Endothelial cell of umbilical vein (primary cell): ENCODE results near the gene TESK1. TPM values are rescaled to one million over a fixed set of nuclear protein-coding genes. Genes with fewer than 3 reads are reported as not detected.

Source experiments
- BruUV-seq: library from RNA; stranded (reverse); fragments of 400-500 nt; replicated peaks from 2 replicates; lab custom pipeline; 2021; lab: Mats Ljungman, UMichigan
- CTCF ChIA-PET: fragments of 300-600, 350-600 bp; sonication (Branson Sonifier 250); formaldehyde crosslinking; loops from one replicate; lab custom pipeline; 2021; ENCODE audit warnings: antibody characterized with exemption, inconsistent platforms; lab: Charles Lee
- POLR2A ChIA-PET: fragments of 300-600, 350-600 bp; sonication (Branson Sonifier 250); formaldehyde crosslinking; loops from one replicate; lab custom pipeline; 2021; ENCODE audit warnings: antibody characterized with exemption, inconsistent platforms; lab: Charles Lee
- DNase-seq: peaks from one replicate; pipeline ENCODE4 v3.0.0-alpha.2; 2011; ENCODE audit warnings: low read depth, low spot score
- FAIRE-seq: peaks from 2 replicates; lab custom pipeline; 2011; peaks lifted over from hg19 to GRCh38; lab: Jason Lieb, UNC
- H2AFZ ChIP-seq: 2 replicates; pipeline ENCODE4 v1.6.0; 2012; ENCODE audit warnings: low read depth, low read length, control low read depth, inconsistent platforms
- H3K27ac ChIP-seq: 2 replicates; pipeline ENCODE4 v1.5.1; 2011; ENCODE audit warnings: low read depth, mild to moderate bottlenecking, control low read depth, low read length, moderate library complexity; ENCODE audit not compliant: insufficient read depth
- H3K27me3 ChIP-seq, 2 experiments: 2 replicates each; pipeline versions ENCODE4 v1.6.0 to v1.6.1; 2011; ENCODE audit warnings: low read length in 2 of 2, mixed read lengths in 1 of 2; ENCODE audit not compliant: control insufficient read depth in 2 of 2, insufficient read depth in 2 of 2
- H3K36me3 ChIP-seq, 2 experiments: 2 replicates in 1 of 2; 3 replicates in 1 of 2; pipeline ENCODE4 v1.5.1; 2011; ENCODE audit warnings: low read length in 2 of 2, mild to moderate bottlenecking in 1 of 2, moderate library complexity in 1 of 2; ENCODE audit not compliant: control insufficient read depth in 2 of 2, insufficient read depth in 2 of 2; ENCODE audit errors: extremely low read depth in 1 of 2
- H3K4me1 ChIP-seq: 3 replicates; pipeline ENCODE4 v1.5.1; 2011; ENCODE audit warnings: mild to moderate bottlenecking, low read length; ENCODE audit not compliant: control insufficient read depth, insufficient read depth; ENCODE audit errors: extremely low read depth
- H3K4me2 ChIP-seq: 2 replicates; pipeline ENCODE4 v1.6.1; 2011; ENCODE audit warnings: low read length, control low read depth, mixed read lengths; ENCODE audit not compliant: insufficient read depth
- H3K4me3 ChIP-seq, 3 experiments: fragments of 200-600 bp in 1 of 3; sonication (generic), shearing (Covaris generic) in 1 of 3; replicated peaks in 1 of 3; 2 replicates each; pipeline ENCODE4 v1.5.1; 2011 to 2016; ENCODE audit warnings: control low read depth in 3 of 3, low read length in 3 of 3, mild to moderate bottlenecking in 2 of 3, inconsistent platforms in 1 of 3, low read depth in 1 of 3, moderate library complexity in 1 of 3; ENCODE audit not compliant: insufficient read depth in 1 of 3
- H3K79me2 ChIP-seq: 2 replicates; pipeline ENCODE4 v1.6.0; 2012; ENCODE audit warnings: low read length, inconsistent platforms; ENCODE audit not compliant: control insufficient read depth, insufficient read depth
- H3K9ac ChIP-seq: replicated peaks from 2 replicates; pipeline ENCODE3; 2011; ENCODE audit warnings: low read length, control low read depth; ENCODE audit not compliant: insufficient read depth; ENCODE audit errors: extremely low read depth
- H3K9me1 ChIP-seq: replicated peaks from 3 replicates; pipeline ENCODE4 v1.6.0; 2011; ENCODE audit warnings: mild to moderate bottlenecking, low read length; ENCODE audit not compliant: control insufficient read depth, insufficient read depth; ENCODE audit errors: extremely low read depth
- H3K9me3 ChIP-seq: replicated peaks from 2 replicates; pipeline ENCODE4 v1.5.1; 2012; ENCODE audit warnings: low read length, inconsistent platforms; ENCODE audit not compliant: control insufficient read depth, insufficient read depth
- H4K20me1 ChIP-seq: replicated peaks from 2 replicates; pipeline ENCODE3; 2011; ENCODE audit warnings: mild to moderate bottlenecking, low read length; ENCODE audit not compliant: control insufficient read depth, insufficient read depth; ENCODE audit errors: extremely low read depth
- EZH2 ChIP-seq: IDR thresholded peaks from 2 replicates; pipeline ENCODE4 v1.6.1; 2012; ENCODE audit warnings: borderline replicate concordance, low read depth, mild to moderate bottlenecking, moderate library complexity, low read length, inconsistent platforms; ENCODE audit not compliant: severe bottlenecking
- FOS ChIP-seq: IDR thresholded peaks from 2 replicates; pipeline ENCODE4 v1.6.1; 2011; ENCODE audit warnings: mild to moderate bottlenecking, low read length, moderate library complexity, borderline replicate concordance; ENCODE audit not compliant: insufficient read depth
- GATA2 ChIP-seq: IDR thresholded peaks from 2 replicates; pipeline ENCODE4 v1.7.0; 2011; ENCODE audit warnings: low read depth, mild to moderate bottlenecking, moderate library complexity, mixed read lengths, low read length; ENCODE audit not compliant: insufficient read length, insufficient read depth
- JUN ChIP-seq: IDR thresholded peaks from 2 replicates; pipeline ENCODE4 v1.6.1; 2011; ENCODE audit warnings: borderline replicate concordance, low read depth; ENCODE audit not compliant: insufficient read length, insufficient read depth
- MYC ChIP-seq: IDR thresholded peaks from one replicate; pipeline ENCODE4 v1.6.1; 2011; ENCODE audit warnings: mild to moderate bottlenecking, low read depth, low read length
- POLR2A ChIP-seq: IDR thresholded peaks from 2 replicates; pipeline ENCODE4 v1.6.1; 2012; ENCODE audit warnings: low read depth, mild to moderate bottlenecking, control low read depth, low read length
- POLR2AphosphoS5 ChIP-seq: IDR thresholded peaks from 2 replicates; pipeline ENCODE4 v1.6.1; 2012; ENCODE audit warnings: low read depth, mild to moderate bottlenecking, control low read depth, low read length, moderate library complexity; ENCODE audit not compliant: insufficient read depth
- dilution Hi-C: fragments of 300-500 bp; cut with MboI; formaldehyde crosslinking; loops from one replicate; pipeline ENCODE4 v1.15.0; 2019; ENCODE audit warnings: low sequenced_read_pairs; ENCODE audit not compliant: extremely low pct_ligation_motif_present
- intact Hi-C: fragments of 100-400 bp; cut with micrococcal nuclease; formaldehyde crosslinking; loops from one replicate; pipeline ENCODE4 v1.10.0; 2022
- polyA plus RNA-seq, 4 experiments: library from polyadenylated mRNA; depleted of rRNA in 3 of 4; stranded (reverse) in 3 of 4; unstranded in 1 of 4; fragments of >200 nt; gene quantifications; 2 replicates each; pipeline versions ENCODE4 v1.2.1 to v1.2.3, GENCODE V29; 2011 to 2012; ENCODE audit warnings: missing spikeins in 1 of 4
- total RNA-seq: library from RNA; stranded (reverse); gene quantifications from 2 replicates; pipeline ENCODE4 v1.2.3, GENCODE V29; 2021
- TF ChIP-seq, protein P1 (sequence below): IDR thresholded peaks from 2 replicates; pipeline ENCODE4 v1.6.1; 2011; ENCODE audit not compliant: insufficient read depth, insufficient read length
- TF ChIP-seq, protein P2 (sequence below), 2 donors: IDR thresholded peaks; 1 replicate in 1 of 2; 2 replicates in 1 of 2; pipeline ENCODE4 v1.5.1; 2011; ENCODE audit warnings: low read length in 2 of 2, mild to moderate bottlenecking in 2 of 2, moderate library complexity in 2 of 2, control low read depth in 1 of 2, inconsistent platforms in 1 of 2, low read depth in 1 of 2; ENCODE audit not compliant: insufficient read depth in 1 of 2; ENCODE audit errors: extremely low read depth in 1 of 2

The TESK1 gene
- total and polyA plus RNA-seq, 2 donors (not counting 3 experiments of a cell fraction or from before 2014, with no cell fraction given) = 25.3 to 26.4 TPM

DNA sequence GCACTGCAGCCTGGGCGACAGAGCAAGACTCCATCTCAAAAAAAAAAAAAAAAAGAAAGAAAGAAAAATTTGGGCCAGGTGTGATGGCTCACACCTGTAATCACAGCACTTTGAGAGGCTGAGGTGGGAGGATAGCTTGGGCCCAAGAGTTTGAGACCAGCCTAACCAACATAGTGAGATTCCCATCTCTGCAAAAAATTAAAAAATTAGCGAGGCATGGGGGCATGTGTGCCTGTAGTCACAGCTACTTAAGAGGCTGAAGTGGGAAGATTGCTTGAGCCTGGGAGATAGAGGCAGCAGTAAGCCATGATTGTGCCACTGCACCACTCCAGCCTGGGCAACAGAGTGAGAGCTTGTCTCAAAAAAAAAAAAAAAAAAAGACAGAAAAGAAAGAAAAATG, 48.5 kb downstream of the TESK1 start:
- no peak overlapping the region for H3K4me3 ChIP-seq
- intact Hi-C loops (no loop called here), dilution Hi-C loops (no loop called here)
- ChIA-PET CTCF (interaction anchor here (1.5 kb wide), 1 partner anchor 43 kb away, joined by 3 read pairs; no protein-coding TSS in a partner anchor), POLR2A (no interaction called here)
- no peaks in the 10 kb centered on the region for H3K4me1 ChIP-seq
- no peaks in the 10 kb centered on the region for H3K36me3 ChIP-seq
- no TSS peak for BruUV-seq
- no peaks in the 10 kb centered on the region for H3K79me2 ChIP-seq
- H3K27me3 ChIP-seq = peaks cover 0 to 2% of the 10 kb centered on the region in 2 experiments
- no peak overlapping the region for H2AFZ ChIP-seq
- FAIRE-seq (no peak), DNase-seq (no peak)
- TF ChIP-seq JUN (no peak), POLR2A (no peak), GATA2 (no peak), FOS (no peak), MYC (no peak), POLR2AphosphoS5 (no peak), EZH2 (no peak)
- TF ChIP-seq, protein P1, sequence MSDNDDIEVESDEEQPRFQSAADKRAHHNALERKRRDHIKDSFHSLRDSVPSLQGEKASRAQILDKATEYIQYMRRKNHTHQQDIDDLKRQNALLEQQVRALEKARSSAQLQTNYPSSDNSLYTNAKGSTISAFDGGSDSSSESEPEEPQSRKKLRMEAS = no peak
- TF ChIP-seq, protein P2, sequence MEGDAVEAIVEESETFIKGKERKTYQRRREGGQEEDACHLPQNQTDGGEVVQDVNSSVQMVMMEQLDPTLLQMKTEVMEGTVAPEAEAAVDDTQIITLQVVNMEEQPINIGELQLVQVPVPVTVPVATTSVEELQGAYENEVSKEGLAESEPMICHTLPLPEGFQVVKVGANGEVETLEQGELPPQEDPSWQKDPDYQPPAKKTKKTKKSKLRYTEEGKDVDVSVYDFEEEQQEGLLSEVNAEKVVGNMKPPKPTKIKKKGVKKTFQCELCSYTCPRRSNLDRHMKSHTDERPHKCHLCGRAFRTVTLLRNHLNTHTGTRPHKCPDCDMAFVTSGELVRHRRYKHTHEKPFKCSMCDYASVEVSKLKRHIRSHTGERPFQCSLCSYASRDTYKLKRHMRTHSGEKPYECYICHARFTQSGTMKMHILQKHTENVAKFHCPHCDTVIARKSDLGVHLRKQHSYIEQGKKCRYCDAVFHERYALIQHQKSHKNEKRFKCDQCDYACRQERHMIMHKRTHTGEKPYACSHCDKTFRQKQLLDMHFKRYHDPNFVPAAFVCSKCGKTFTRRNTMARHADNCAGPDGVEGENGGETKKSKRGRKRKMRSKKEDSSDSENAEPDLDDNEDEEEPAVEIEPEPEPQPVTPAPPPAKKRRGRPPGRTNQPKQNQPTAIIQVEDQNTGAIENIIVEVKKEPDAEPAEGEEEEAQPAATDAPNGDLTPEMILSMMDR (IDR thresholded peaks at IDR 0.05; ENCODE audit: extremely low read depth in 1 of 2, insufficient read depth in 1 of 2, low read depth in 1 of 2, low read length in 2 of 2) = no peak
- no peaks in the 10 kb centered on the region for H3K9me3 ChIP-seq
- H3K27ac ChIP-seq = no peak overlapping the region
- H3K9ac ChIP-seq = no peak overlapping the region
- no peak overlapping the region for H3K4me2 ChIP-seq
- no peaks in the 10 kb centered on the region for H4K20me1 ChIP-seq
- H3K9me1 ChIP-seq = no peaks in the 10 kb centered on the region
